HL-60 (cell line): Measurements from ENCODE around the gene EFL1.

Experiments used
- DNase-seq, 2 experiments: peaks; one replicate each; pipeline ENCODE4 v3.0.0-alpha.2; 2010 to 2020; ENCODE audit warnings: low read depth in 1 of 2, low spot score in 1 of 2
- H3K27ac ChIP-seq: fragments of 250-450 bp; sonication (Bioruptor Pico); replicated peaks from 2 replicates; pipeline ENCODE4 v1.5.1; 2020; ENCODE audit warnings: mild to moderate bottlenecking, moderate library complexity
- H3K27me3 ChIP-seq: fragments of 250-450 bp; sonication (Bioruptor Pico); 2 replicates; pipeline ENCODE4 v1.5.1; 2021; ENCODE audit warnings: mild to moderate bottlenecking, moderate library complexity; ENCODE audit not compliant: insufficient read depth, poor library complexity, severe bottlenecking
- H3K4me3 ChIP-seq: replicated peaks from 2 replicates; pipeline ENCODE4 v1.5.1; 2011; ENCODE audit warnings: mild to moderate bottlenecking, control low read depth, low read length; ENCODE audit not compliant: insufficient read depth
- GABPA ChIP-seq: IDR thresholded peaks from 2 replicates; pipeline ENCODE4 v1.6.1; 2012; ENCODE audit warnings: low read depth
- POLR2AphosphoS5 ChIP-seq: IDR thresholded peaks from 2 replicates; pipeline ENCODE4 v1.6.1; 2012; ENCODE audit warnings: low read depth
- SPI1 ChIP-seq: IDR thresholded peaks from 2 replicates; pipeline ENCODE4 v1.6.1; 2012; ENCODE audit warnings: low read depth, mild to moderate bottlenecking, borderline replicate concordance
- TF ChIP-seq, protein P1 (sequence below): IDR thresholded peaks from one replicate; pipeline ENCODE4 v1.5.1; 2011; ENCODE audit warnings: low read length, control low read depth, inconsistent platforms; ENCODE audit not compliant: insufficient read depth
- TF ChIP-seq, protein P2 (sequence below): IDR thresholded peaks from 2 replicates; pipeline ENCODE4 v1.6.1; 2012; ENCODE audit warnings: low read depth; ENCODE audit not compliant: insufficient replicate concordance

EFL1 gene

DNA sequence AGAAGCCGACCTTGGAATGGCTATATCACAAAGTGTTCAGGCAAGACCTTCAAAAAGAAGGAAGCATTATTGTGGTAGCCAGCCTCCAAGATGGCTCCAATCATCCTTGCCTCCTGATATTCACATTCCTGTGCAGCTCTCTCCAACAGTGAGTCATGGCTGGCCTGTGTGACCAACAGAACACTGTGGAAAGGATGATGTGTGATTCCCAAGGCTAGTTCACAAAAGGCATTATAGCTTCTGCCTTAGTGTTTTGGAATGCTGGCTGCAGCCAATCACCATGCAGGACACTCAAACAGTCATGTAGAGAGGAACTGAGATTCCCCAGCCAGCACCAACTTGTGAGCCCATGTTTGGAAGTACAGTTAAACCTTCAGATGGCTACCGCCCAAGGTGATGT is 102.6 kb downstream of the EFL1 start:
- Histone ChIP-seq H3K4me3 (no peak overlapping the region), H3K27me3 (no peaks in the 10 kb centered on the region), H3K27ac (no peak overlapping the region)
- no peak for DNase-seq
- TF ChIP-seq SPI1 (no peak), POLR2AphosphoS5 (no peak), GABPA (no peak)
- TF ChIP-seq, protein P1, sequence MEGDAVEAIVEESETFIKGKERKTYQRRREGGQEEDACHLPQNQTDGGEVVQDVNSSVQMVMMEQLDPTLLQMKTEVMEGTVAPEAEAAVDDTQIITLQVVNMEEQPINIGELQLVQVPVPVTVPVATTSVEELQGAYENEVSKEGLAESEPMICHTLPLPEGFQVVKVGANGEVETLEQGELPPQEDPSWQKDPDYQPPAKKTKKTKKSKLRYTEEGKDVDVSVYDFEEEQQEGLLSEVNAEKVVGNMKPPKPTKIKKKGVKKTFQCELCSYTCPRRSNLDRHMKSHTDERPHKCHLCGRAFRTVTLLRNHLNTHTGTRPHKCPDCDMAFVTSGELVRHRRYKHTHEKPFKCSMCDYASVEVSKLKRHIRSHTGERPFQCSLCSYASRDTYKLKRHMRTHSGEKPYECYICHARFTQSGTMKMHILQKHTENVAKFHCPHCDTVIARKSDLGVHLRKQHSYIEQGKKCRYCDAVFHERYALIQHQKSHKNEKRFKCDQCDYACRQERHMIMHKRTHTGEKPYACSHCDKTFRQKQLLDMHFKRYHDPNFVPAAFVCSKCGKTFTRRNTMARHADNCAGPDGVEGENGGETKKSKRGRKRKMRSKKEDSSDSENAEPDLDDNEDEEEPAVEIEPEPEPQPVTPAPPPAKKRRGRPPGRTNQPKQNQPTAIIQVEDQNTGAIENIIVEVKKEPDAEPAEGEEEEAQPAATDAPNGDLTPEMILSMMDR, result no peak
- TF ChIP-seq, protein P2, sequence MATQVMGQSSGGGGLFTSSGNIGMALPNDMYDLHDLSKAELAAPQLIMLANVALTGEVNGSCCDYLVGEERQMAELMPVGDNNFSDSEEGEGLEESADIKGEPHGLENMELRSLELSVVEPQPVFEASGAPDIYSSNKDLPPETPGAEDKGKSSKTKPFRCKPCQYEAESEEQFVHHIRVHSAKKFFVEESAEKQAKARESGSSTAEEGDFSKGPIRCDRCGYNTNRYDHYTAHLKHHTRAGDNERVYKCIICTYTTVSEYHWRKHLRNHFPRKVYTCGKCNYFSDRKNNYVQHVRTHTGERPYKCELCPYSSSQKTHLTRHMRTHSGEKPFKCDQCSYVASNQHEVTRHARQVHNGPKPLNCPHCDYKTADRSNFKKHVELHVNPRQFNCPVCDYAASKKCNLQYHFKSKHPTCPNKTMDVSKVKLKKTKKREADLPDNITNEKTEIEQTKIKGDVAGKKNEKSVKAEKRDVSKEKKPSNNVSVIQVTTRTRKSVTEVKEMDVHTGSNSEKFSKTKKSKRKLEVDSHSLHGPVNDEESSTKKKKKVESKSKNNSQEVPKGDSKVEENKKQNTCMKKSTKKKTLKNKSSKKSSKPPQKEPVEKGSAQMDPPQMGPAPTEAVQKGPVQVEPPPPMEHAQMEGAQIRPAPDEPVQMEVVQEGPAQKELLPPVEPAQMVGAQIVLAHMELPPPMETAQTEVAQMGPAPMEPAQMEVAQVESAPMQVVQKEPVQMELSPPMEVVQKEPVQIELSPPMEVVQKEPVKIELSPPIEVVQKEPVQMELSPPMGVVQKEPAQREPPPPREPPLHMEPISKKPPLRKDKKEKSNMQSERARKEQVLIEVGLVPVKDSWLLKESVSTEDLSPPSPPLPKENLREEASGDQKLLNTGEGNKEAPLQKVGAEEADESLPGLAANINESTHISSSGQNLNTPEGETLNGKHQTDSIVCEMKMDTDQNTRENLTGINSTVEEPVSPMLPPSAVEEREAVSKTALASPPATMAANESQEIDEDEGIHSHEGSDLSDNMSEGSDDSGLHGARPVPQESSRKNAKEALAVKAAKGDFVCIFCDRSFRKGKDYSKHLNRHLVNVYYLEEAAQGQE, result no peak

DNA sequence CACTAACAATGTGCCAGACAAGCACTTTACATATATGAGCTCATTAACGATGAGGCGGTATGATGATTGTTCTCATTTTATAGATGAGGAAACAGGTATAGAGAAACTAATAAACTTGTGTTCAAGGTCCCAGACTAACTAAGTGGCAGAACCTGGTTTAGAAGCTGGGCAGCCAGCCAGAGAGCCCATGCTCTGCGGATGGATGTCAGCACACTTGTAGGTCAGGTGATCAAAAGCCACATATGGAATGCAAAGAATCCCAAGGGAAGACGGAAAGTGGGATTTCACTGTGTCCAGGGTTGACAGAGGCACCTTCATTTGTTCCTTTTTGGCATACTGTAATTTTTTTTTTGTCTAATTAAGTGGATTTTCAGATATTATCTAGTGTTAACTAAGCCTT is 103.7 kb downstream of the EFL1 start:
- no peaks in the 10 kb centered on the region for H3K27me3 ChIP-seq
- no peak for DNase-seq
- no peak overlapping the region for H3K4me3 ChIP-seq
- H3K27ac ChIP-seq, result no peak overlapping the region
- TF ChIP-seq SPI1 (no peak), GABPA (no peak), POLR2AphosphoS5 (no peak)
- TF ChIP-seq, protein P2, result no peak
- TF ChIP-seq, protein P1, result no peak

DNA sequence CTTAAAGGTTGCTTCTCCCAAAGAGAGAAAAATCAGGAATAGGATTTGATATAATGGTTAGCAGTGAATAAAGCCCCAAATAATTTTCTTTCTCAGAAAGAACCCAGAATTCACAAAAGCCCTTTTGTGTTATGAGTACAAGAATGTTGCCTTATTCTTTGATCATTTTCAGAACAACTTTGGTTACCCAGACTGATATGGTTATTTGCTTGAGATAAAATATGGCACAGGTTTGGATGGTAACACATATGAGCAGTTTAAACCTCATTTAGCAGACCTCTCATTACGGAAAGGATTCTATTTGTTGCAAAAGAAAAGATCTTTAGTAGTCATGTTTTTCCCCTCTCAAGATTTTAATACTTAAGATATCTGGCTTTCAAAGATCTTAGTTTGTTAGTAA is 111.9 kb downstream of the EFL1 start:
- no peak overlapping the region for H3K4me3 ChIP-seq
- H3K27ac ChIP-seq, result no peak overlapping the region
- TF ChIP-seq GABPA (no peak), POLR2AphosphoS5 (no peak), SPI1 (no peak)
- TF ChIP-seq, protein P2, result no peak
- TF ChIP-seq, protein P1, result no peak
- H3K27me3 ChIP-seq, result no peaks in the 10 kb centered on the region
- no peak for DNase-seq
